MCF 10A (cell line): Measurements from ENCODE around the gene CFL2. TPM values are rescaled to one million over a fixed set of nuclear protein-coding genes. Genes with fewer than 3 reads are reported as not detected.

Experiments
- BruUV-seq: library from RNA; stranded (reverse); fragments of 400-500 nt; replicated peaks from 2 replicates; lab custom pipeline; 2021; lab: Mats Ljungman, UMichigan
- CTCF ChIA-PET: fragments of 300-600 bp; sonication (Branson Sonifier 250); formaldehyde crosslinking; extraction: SDS; loops from one replicate; lab custom pipeline; 2021; ENCODE audit warnings: antibody characterized with exemption, inconsistent platforms; lab: Yijun Ruan, JAX
- POLR2A ChIA-PET: fragments of 300-600, 350-650 bp; sonication (Branson Sonifier 250); formaldehyde crosslinking; extraction: SDS; loops from one replicate; lab custom pipeline; 2020; ENCODE audit warnings: antibody characterized with exemption, inconsistent platforms; lab: Yijun Ruan, JAX
- DNase-seq: peaks from one replicate; pipeline ENCODE4 v3.0.0-alpha.2; 2018; ENCODE audit not compliant: unreplicated experiment
- H3K27ac Mint-ChIP-seq: one replicate; pipeline ENCODE4 v1.8.0; 2022; ENCODE audit warnings: mild to moderate bottlenecking, low read depth, mixed read lengths; ENCODE audit not compliant: unreplicated experiment
- H3K27me3 Mint-ChIP-seq: one replicate; pipeline ENCODE4 v1.8.0; 2022; ENCODE audit warnings: mixed read lengths; ENCODE audit not compliant: insufficient read depth, unreplicated experiment
- H3K36me3 Mint-ChIP-seq: one replicate; pipeline ENCODE4 v1.8.0; 2022; ENCODE audit warnings: mild to moderate bottlenecking, moderate library complexity, mixed read lengths; ENCODE audit not compliant: insufficient read depth, unreplicated experiment
- H3K4me1 Mint-ChIP-seq: one replicate; pipeline ENCODE4 v1.8.0; 2022; ENCODE audit warnings: mixed read lengths; ENCODE audit not compliant: insufficient read depth, unreplicated experiment
- H3K4me3 Mint-ChIP-seq: one replicate; pipeline ENCODE4 v1.8.0; 2022; ENCODE audit warnings: mild to moderate bottlenecking, moderate library complexity, mixed read lengths; ENCODE audit not compliant: unreplicated experiment
- H3K9me3 Mint-ChIP-seq: one replicate; pipeline ENCODE4 v1.8.0; 2022; ENCODE audit warnings: mixed read lengths; ENCODE audit not compliant: unreplicated experiment
- CTCF ChIP-seq: fragments of 200-600 bp; IDR thresholded peaks from one replicate; pipeline ENCODE4 v1.8.0; 2022; ENCODE audit warnings: antibody characterized with exemption, mild to moderate bottlenecking; ENCODE audit not compliant: unreplicated experiment
- intact Hi-C: fragments of 100-400 bp; cut with micrococcal nuclease; formaldehyde crosslinking; loops from 2 replicates; pipeline ENCODE4 v1.14.1; 2022
- total RNA-seq: library from RNA; stranded (reverse); gene quantifications from 2 replicates; pipeline ENCODE4 v1.2.3, GENCODE V29; 2022

Gene CFL2
- total RNA-seq, 1 experiment from 2014 or later, result 39.7 TPM

- TF ChIP-seq CTCF, result no peak
- no peaks in the 10 kb centered on the region for H3K36me3 Mint-ChIP-seq
- POLR2A ChIA-PET, result no interaction called here
- peaks cover 12% of the 10 kb centered on the region for H3K4me1 Mint-ChIP-seq
- H3K27me3 Mint-ChIP-seq, result no peaks in the 10 kb centered on the region
- H3K4me3 Mint-ChIP-seq, result no peak overlapping the region
- no peak overlapping the region for H3K27ac Mint-ChIP-seq
- intact Hi-C loops, result no loop called here
- H3K9me3 Mint-ChIP-seq, result no peaks in the 10 kb centered on the region
- CTCF ChIA-PET, result interaction anchor here (1.0 kb wide), 1 partner anchor 746 kb away, joined by 3 read pairs; no protein-coding TSS in a partner anchor
- DNase-seq, result no peak
- BruUV-seq, result no TSS peak
Observed at GRCh38 chr14:34668111-34668510, 46.3 kb downstream of the CFL2 start.

GRCh38 chr14:34667007-34667406 lies 47.4 kb downstream of the CFL2 start:
- BruUV-seq, result no TSS peak
- H3K36me3 Mint-ChIP-seq, result no peaks in the 10 kb centered on the region

GRCh38 chr14:34665785-34666435 lies 48.5 kb downstream of the CFL2 start:
- no peaks in the 10 kb centered on the region for H3K27me3 Mint-ChIP-seq
- peaks cover 17% of the 10 kb centered on the region for H3K4me1 Mint-ChIP-seq
- peak overlapping the region; percentile 61 for H3K27ac Mint-ChIP-seq
- peaks cover 4% of the 10 kb centered on the region for H3K9me3 Mint-ChIP-seq
- H3K36me3 Mint-ChIP-seq, result no peaks in the 10 kb centered on the region
- DNase-seq, result peak; percentile 69
- ChIA-PET CTCF (interaction anchor here (0.7 to 1.5 kb wide), 3 partner anchors 9 to 78 kb away, joined by 3 to 4 read pairs (median 4); no protein-coding TSS in a partner anchor), POLR2A (interaction anchor here (1.3 kb wide), 1 partner anchor 15 kb away, joined by 4 read pairs; no protein-coding TSS in a partner anchor)
- no TSS peak for BruUV-seq
- intact Hi-C loops, result no loop called here
- H3K4me3 Mint-ChIP-seq, result no peak overlapping the region
- TF ChIP-seq CTCF, result no peak

More at GRCh38 chr14:34667007-34667406, 47.4 kb downstream of the CFL2 start:
- ChIA-PET CTCF (interaction anchor here (0.6 to 1.0 kb wide), 2 partner anchors 79 to 333 kb away, joined by 3 to 4 read pairs; no protein-coding TSS in a partner anchor), POLR2A (interaction anchor here (0.6 kb wide), 1 partner anchor 37 kb away, joined by 3 read pairs; no protein-coding TSS in a partner anchor)
- Mint-ChIP-seq H3K4me1 (peaks cover 17% of the 10 kb centered on the region), H3K9me3 (no peaks in the 10 kb centered on the region), H3K27ac (no peak overlapping the region), H3K4me3 (no peak overlapping the region), H3K27me3 (no peaks in the 10 kb centered on the region)
- TF ChIP-seq CTCF, result no peak
- DNase-seq, result no peak
- intact Hi-C loops, result no loop called here

- no TSS peak for BruUV-seq
- no peak for TF ChIP-seq CTCF
- H3K27me3 Mint-ChIP-seq, result no peaks in the 10 kb centered on the region
- CTCF ChIA-PET, result interaction anchor here (4.2 kb wide), 1 partner anchor 9 kb away, joined by 14 read pairs; no protein-coding TSS in a partner anchor
- intact Hi-C loops, result no loop called here
- peaks cover 9% of the 10 kb centered on the region for H3K9me3 Mint-ChIP-seq
- no peak overlapping the region for H3K4me3 Mint-ChIP-seq
- H3K27ac Mint-ChIP-seq, result no peak overlapping the region
- no peaks in the 10 kb centered on the region for H3K36me3 Mint-ChIP-seq
- POLR2A ChIA-PET, result interaction anchor here (0.5 to 1.5 kb wide), 7 partner anchors 9 to 384 kb away, joined by 3 to 7 read pairs (median 4); partner anchors contain the start of gene FAM177A1
- peak; percentile 47 for DNase-seq
- peaks cover 23% of the 10 kb centered on the region for H3K4me1 Mint-ChIP-seq
Observed at GRCh38 chr14:34662561-34663088, 51.8 kb downstream of the CFL2 start.
